HG03342 (cell line): ENCODE measurements around the gene JARID2.

Source experiments
- ATAC-seq: cut with Tn5 transposase; IDR thresholded peaks from one replicate; pipeline ENCODE4 v1.9.1; 2021; ENCODE audit warnings: mild to moderate bottlenecking, moderate library complexity; ENCODE audit not compliant: unreplicated experiment

Gene JARID2

DNA sequence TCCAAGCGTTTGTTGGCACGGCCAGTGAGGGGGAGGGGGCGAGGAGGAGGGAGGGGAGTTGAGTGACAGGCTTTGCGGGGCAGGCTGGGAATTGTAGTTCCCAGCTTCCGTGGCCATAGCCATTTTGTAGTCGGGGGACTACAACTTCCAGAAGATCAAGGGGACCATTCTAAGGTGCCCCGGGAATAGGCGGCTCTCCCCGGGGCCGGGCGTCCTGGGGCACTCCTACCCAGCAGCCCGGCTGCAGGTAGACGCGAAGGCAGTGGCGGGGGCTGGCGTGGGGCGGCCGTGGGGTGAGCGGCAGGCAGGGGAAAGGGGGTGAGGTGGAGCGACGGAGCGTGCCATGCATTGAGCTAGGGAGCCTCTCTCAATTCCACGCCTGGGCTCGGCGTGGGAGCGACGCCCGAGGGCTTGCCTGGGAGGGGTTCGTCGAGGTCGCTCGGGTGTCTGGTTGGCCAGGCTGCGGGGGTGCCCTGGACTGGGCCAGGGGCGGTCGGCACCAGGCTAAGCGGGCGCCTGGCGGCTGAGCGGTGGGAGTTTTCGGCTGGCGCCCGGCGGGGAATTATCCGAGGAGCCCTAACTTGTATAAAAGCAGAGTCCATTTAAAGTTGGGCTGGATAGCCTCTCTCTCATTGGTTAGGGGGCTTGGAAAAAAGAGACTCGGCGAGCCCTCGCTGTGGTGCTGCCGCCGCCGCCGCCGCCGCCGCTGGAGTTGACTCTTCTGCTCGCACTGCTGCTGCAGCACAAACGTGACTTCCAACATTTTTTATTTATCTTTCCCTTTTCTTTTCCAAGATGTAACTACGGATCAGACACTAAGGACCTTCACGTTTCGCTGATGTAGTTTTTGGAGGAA lies at the start of gene JARID2:
Gene JARID2, plus strand, starts transcription at position 709 of the 856 bp plus-strand sequence. CDS start 471 bp downstream, outside the sequence.
- peak; percentile 51 for ATAC-seq

DNA sequence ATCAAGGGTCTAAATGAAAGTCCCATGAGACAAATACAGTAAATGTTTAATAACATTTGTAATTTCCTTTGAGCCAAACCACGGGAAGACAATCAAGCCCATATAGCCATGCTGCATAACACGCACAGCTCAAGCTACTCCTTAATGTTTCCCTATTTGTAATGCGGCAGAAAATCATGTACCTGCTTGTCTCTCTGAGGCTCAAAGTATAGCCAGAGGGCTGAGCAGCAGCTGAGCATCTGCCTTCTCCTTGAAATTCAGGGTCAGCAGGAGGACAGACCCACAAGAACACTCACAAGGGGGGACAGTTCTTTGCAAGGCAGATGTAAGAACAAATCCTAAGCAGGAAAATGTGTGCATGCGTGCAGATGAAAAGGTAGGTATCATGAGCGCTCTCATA lies 45.8 kb upstream of the JARID2 start:
- no peak for ATAC-seq

- no peak for ATAC-seq
Measured at GRCh38 chr6:15205321-15205720, 40.5 kb upstream of the JARID2 start.

GRCh38 chr6:15206887-15207286 lies 39.0 kb upstream of the JARID2 start:
- no peak for ATAC-seq

DNA sequence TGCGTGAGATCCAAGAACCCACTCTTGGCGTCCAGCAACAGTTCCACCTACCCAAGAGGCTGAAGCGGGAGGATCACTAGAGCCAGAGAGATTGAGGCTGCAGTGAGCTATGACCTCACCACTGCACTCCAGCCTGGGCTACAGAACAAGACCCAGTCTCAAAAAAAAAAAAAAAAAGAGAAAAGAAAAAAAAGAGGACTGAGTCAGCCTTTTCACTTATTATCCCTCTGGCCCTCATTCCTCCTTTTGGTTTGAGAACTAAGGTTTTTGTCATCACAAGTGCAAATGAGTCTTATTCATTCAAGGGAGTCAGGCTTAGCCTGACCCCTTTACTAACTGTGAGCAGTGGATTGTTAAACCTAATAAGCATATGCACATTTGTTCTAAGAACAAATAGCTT lies 37.9 kb upstream of the JARID2 start:
- no peak for ATAC-seq

- ATAC-seq: no peak
Measured at GRCh38 chr6:15213838-15214400, 31.9 kb upstream of the JARID2 start.

- no peak for ATAC-seq
Measured at GRCh38 chr6:15218401-15218800, 27.5 kb upstream of the JARID2 start.

- ATAC-seq: no peak
Measured at GRCh38 chr6:15220062-15220461, 25.8 kb upstream of the JARID2 start.

GRCh38 chr6:15227827-15228318 lies 18.0 kb upstream of the JARID2 start:
- no peak for ATAC-seq

DNA sequence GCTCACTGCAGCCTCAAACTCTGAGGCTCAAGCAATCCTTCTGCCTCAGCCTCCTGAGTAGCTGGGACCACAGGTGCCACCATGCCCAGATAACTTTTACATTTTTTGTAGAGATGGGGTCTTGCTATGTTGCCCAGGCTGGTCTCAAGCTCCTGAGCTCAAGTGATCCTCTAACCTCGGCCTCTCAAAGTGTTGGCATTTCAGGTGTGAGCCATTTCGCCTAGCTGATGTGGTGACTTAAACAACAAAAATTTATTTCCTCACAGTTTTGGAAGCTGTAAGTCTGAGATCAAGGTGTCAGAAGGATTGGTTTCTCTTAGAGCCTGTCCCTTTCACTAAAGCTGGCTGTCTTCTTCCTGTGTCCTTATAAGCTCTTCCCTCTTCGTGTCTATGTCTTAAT lies 15.0 kb upstream of the JARID2 start:
- ATAC-seq: no peak

- no peak for ATAC-seq
Measured at GRCh38 chr6:15232836-15233510, 12.9 kb upstream of the JARID2 start.

- ATAC-seq: no peak
Measured at GRCh38 chr6:15234068-15234758, 11.7 kb upstream of the JARID2 start.

DNA sequence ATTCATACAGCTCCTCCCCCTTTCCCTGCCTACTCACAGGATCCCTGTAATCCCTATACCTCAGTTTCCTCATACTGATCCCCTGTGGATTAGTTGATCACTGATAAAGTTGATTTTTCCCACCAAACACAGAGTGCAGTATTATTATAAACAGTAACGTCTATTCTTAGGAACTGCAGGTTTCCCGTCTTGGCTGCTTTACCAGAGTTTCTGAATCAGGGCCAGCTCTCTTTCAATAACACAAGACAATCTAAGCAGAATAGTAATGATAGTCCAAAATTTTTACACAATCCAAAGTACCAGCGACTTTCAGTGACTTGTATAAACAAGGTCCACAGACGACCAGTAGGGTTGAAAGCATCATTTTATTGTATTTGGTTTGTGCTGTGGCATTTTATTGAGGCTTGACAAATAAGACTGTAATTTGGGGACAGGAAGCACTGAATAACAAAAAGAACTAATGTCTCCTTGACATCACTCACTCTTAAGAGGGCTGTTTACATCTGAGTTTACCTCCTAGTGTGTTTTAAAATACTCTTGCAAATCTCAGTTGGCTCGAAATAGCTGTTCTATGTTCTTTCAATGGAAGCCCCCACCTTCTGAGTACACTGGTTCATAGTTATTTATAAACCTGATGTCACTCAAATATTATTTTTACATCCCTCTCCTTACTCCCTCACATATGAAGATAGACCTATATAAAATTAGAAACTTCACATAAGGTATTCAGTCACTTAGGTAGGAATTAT lies 6.1 kb upstream of the JARID2 start:
- ATAC-seq: no peak

GRCh38 chr6:15242503-15242902 lies 3.4 kb upstream of the JARID2 start:
- ATAC-seq: no peak

DNA sequence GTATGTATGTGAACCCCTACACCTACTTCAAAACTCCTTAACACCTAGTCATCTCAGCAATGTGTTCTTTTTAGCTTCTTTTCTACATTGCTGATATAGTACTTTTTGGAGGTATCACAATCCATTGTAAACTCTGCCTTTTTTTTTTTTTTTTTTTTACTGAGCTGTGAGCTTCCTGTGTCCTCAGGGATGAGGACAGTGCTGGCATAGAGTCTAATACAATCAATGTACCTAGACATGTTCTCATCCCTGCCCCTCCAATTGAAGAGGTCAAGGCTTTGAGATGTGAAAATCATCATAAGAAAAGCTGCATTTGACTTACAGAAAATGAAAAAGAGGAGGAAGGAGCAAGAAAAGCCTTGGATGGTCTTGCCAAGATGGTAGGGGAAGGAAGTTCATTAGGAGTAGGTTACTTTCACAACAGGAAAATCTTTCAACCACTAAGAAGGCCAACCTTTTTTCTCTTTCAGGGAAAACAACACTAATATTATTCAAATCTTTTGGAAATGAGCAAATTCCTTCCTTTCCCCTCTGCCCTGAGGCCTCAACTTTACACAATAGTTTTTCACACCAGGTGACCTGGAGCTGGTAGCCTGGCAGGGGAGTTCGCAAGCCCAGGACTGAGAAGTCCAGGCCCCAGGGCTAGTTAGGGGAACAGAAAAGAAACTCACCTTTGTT lies 2.8 kb upstream of the JARID2 start:
- no peak for ATAC-seq

DNA sequence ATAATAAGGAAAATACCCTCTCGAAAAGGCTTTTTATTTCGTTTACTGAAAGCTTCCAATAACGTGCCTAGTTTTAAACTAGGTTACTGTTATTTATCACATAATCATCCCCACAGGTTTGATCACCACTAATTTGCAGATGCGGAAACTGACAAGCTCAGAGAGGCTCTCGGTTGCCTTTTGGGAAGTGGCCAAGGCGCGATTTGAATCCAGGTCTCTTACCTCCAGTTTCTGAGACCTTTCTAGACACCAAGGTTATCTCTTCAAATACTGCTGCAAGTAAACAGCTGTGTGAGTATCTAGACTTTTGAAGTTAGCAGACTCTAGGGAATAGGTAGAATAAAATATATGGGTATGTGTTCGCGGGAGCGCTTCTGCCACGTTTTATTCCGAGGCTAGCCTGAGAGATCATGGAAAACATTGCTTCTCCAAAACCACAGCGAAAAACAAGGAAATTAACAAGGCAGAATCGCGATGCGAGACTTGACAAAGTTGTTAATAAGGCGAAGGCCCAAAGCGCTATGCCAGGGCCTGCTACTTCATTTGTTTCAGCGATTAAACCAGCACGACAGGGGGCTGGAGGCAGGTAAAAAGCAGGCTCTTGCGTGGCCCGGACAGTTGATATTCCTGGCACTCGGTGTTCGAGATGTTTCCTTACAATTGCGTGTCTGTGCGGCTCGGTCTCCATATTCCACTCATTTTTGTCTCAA lies 1.8 kb upstream of the JARID2 start:
- ATAC-seq: no peak

GRCh38 chr6:15244620-15245360 lies 1.1 kb upstream of the JARID2 start:
- ATAC-seq: peak; percentile 18

- ATAC-seq: no peak
Measured at GRCh38 chr6:15246217-15246665, 372 bp downstream of the JARID2 start.
